ENCODE data around the gene DIS3L2.
A peak's percentile ranks its signal among the peaks of the same experiment; 100 is the strongest.

Gene DIS3L2

GRCh38 chr2:232363784-232364615, 402.5 kb downstream of the DIS3L2 start:
- no peak for TF ChIP-seq ZFX (IDR thresholded peaks at IDR 0.05; ENCODE audit: borderline replicate concordance)
- no peak for TF ChIP-seq CTCF (IDR thresholded peaks at IDR 0.05)
- no peak overlapping the region for H3K27ac ChIP-seq

DNA sequence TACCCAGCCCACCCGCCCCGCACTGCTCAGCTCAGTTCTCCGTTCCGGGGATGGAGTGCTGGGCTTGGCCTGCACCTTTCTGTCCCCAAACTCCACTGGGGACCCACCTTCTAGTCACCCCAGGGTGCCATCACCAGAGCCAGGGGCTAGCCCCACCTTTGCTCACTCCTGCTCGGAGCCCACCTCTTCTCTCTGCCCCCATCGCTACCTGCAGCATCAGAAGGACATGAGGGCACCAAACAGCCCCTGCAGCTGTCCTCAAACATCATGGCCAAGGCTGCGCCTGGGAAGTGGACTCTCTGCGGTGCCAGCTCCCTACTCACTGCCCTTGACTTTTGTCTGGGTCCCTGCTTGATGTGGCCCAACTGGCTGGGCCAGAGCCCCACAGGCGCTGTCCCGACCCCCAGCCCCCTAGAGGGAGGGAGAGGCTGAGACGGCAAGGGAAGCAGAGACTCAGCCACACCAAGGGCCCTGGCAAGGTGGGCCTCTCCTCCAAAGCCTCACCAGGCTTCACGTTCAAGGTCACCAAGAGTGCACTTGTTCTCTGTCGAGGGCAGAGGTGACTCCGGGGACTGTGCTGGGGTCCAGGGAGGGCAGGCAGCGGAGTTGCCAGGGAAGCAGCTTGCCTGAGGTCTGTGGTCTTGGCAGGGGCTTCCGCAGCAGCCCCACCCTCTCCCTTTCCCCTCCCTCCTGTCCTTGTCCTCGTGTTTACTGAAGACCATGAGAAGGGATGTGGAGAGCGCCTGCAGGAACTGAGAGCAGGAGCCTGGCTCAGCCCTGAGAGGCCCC, 403.5 kb downstream of the DIS3L2 start:
- peak overlapping the region; percentile 93 for H3K27ac ChIP-seq

DNA sequence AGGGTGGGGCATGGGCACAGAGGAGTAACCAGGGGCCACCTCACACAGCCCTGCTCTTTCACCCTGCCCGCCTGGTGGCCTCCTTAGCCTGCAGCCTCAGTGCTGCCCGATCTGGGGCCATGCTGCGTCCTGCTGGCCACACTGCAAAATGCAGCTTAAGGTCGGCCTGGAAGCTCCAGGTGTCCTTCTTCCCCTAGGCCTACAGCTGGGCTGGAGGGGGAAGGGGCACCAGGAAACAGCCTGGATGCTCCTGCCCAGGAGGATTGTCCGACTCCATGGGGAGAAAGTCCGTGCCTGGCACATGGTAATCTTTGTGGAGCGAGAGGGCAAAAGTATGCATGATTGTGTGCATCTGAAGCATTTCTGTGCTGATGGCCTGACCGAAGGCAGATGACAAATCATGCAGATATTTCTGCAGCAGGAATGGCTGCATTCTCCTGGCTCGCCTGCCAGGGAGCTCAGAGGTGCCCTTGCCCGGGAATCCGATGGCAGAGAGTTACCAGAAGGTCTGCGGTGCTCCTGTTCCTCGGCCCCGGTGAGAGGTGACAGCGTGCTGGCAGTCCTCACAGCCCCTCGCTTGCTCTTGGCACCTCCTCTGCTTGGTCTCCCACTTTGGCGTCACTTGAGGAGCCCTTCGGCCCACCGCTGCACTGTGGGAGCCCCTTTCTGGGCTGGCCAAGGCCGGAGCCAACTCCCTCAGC, 404.3 kb downstream of the DIS3L2 start:
- H3K27ac ChIP-seq = peak overlapping the region; percentile 93
- TF ChIP-seq CTCF (IDR thresholded peaks at IDR 0.05) = peak; percentile 86
- TF ChIP-seq ZFX (IDR thresholded peaks at IDR 0.05; ENCODE audit: borderline replicate concordance) = no peak

DNA sequence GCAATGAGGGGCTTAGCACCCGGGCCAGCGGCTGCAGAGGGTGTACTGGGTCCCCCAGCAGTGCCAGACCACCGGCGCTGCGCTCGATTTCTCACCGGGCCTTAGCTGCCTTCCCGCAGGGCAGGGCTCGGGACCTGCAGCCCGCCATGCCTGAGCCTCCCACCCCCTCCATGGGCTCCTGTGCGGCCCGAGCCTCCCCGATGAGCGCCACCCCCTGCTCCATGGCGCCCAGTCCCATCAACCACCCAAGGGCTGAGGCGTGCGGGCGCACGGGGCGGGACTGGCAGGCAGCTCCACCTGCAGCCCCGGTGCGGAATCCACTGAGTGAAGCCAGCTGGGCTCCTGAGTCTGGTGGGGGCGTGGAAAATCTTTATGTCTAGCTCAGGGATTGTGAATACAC, 404.9 kb downstream of the DIS3L2 start:
- H3K27ac ChIP-seq = peak overlapping the region; percentile 93

DNA sequence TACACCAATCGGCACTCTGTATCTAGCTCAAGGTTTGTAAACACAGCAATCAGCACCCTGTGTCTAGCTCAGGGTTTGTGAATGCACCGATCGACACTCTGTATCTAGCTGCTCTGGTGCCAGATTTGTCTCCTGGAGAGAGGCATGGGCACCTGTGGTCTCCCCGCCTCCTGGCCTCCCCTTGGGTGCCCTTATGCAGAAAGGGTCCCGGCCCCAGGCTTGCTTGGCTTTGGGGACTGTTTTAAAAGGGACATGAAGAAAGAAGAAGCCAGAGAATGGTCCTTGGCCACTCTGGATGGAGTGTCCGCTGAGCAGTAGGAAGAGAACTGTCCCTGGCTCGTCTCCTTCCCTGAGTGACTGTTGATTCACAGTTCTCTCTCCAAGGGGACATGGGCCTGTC, 405.5 kb downstream of the DIS3L2 start:
- H3K27ac ChIP-seq = peak overlapping the region; percentile 93
- no peak for TF ChIP-seq CTCF (IDR thresholded peaks at IDR 0.05)
- no peak for TF ChIP-seq ZFX (IDR thresholded peaks at IDR 0.05; ENCODE audit: borderline replicate concordance)

- peak; percentile 48 for TF ChIP-seq CTCF (IDR thresholded peaks at IDR 0.05)
- no peak for TF ChIP-seq ZFX (IDR thresholded peaks at IDR 0.05; ENCODE audit: borderline replicate concordance)
Observed at GRCh38 chr2:232367591-232368233, 406.2 kb downstream of the DIS3L2 start.

GRCh38 chr2:232368311-232368731, 406.8 kb downstream of the DIS3L2 start:
- TF ChIP-seq ZFX (IDR thresholded peaks at IDR 0.05; ENCODE audit: borderline replicate concordance) (no peak), CTCF (IDR thresholded peaks at IDR 0.05) (no peak)
- no peak overlapping the region for H3K27ac ChIP-seq

More at GRCh38 chr2:232367591-232368233, 406.2 kb downstream of the DIS3L2 start:
- peak overlapping the region; percentile 93 for H3K27ac ChIP-seq
